NOMO-1 treated with dmso at 0.1 percent for 144 hours (cell line): ENCODE measurements around the gene TRIM61.
"Not testable (repeated sequence)": the region's sequence is repeated elsewhere in the genome, so short reads cannot be mapped to it uniquely, and the experiment has no call there.

Experiments used
- DNase-seq: peaks from one replicate; lab custom pipeline; 2025; ENCODE audit not compliant: unreplicated experiment; lab: John Stamatoyannopoulos, UW

The TRIM61 gene

DNA sequence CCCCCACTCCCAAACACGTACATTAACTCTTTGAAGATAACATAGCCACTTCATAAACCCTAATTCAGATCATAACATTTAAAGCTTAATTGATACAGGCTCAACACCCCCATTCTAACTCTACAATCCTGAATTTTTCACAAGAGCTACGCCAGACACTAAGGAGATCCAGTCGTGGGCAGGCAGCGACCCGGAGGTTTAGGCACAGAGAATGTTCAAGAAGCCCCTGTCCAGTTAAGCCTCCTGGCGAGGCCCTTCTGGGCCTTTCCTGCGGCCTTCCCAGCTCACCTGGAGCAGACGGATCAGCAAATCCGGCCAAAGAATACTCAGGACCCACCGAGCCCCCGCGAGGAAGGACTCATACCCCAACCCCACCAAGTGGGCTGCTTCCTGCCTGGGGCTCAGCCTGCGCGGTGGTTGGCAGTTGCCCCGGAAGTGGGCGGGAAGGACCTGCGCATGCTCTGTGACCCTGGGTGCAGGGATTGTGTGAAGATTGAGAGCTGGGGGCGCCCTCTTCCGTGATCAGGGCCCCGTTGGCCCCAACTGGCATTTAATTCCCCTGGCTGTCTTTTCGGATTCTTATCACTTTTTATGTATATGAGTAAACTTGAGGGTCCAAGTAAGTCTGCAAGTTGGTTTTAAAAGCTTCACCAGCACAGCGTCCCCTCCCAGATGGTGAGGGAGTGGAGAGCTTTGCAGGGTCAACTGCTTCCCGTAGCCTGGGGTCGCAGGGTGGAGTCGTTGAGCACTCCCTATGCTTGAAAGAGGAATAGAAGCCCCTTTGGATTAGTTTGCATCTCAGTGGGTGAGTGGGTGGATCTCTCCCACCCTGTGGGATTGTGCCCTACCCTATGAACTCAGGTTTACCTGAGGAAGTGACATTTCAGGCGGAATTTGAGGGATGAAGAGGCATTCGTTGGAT is at the start of gene TRIM61:
Gene TRIM61 (minus strand): TSS at position 415 of the 922 bp plus-strand sequence. CDS start 7,655 bp downstream, outside the sequence.
- no peak for DNase-seq

- DNase-seq = not testable (repeated sequence)
These were observed 48.3 kb upstream of the TRIM61 start for GRCh38 chr4:165025782-165026181.

DNA sequence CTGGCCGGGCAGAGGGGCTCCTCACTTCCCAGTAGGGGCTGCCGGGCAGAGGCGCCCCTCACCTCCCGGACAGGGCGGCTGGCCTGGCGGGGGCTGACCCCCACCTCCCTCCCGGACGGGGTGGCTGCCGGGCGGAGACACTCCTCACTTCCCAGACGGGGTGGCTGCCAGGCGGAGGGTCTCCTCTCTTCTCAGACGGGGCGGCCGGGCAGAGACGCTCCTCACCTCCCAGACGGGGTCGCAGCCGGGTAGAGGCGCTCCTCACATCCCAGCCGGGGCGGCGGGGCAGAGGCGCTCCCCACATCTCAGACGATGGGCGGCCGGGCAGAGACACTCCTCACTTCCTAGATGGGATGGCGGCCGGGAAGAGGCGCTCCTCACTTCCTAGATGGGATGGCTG is 42.5 kb upstream of the TRIM61 start:
- DNase-seq = not testable (repeated sequence)

GRCh38 chr4:165016971-165017370 is 39.5 kb upstream of the TRIM61 start:
- no peak for DNase-seq

DNA sequence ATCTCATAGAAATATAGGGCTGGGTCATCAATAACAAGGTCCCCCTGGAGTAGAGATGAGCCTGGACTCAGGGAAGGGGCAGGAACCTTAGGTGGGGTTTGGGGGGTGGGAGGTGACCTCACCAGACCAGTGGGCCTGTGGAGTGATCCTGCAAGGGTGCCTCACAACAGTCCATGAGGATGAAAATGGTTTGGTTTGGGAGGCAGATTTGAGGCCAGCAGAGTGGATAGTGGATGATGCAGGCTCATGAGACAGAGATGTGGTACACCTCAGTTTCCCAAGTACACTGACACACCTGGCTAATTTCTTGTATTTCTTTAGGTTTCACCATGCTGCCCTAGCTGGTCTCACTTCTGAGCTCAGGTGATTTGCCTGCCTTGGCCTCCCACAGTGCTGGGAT is 36.2 kb upstream of the TRIM61 start:
- no peak for DNase-seq

- no peak for DNase-seq
These were observed 33.9 kb upstream of the TRIM61 start for GRCh38 chr4:165011403-165011802.

DNA sequence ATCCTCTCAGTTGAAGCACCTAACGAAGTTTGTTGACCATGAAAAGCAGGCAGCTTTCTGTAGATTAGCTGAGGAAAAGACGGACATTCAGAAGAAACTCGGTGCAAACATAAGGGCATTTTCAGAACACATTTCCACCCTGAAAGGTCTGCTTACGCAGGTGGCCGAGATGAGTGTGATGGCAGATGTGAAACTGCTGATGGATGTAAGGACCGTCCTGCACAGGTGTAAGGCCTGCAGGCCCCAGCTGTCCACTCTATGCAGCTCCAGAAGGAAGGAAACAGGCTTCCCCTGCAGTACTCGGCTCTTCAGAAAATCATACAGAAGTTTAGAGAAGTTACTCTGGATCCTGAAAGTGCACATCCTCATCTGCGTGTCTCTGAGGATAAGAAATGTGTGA is 33.5 kb upstream of the TRIM61 start:
- DNase-seq = no peak

- no peak for DNase-seq
These were observed 33.0 kb upstream of the TRIM61 start for GRCh38 chr4:165010487-165010886.

GRCh38 chr4:165009493-165010227 is 32.2 kb upstream of the TRIM61 start:
- no peak for DNase-seq

- DNase-seq = no peak
These were observed 29.4 kb upstream of the TRIM61 start for GRCh38 chr4:165006886-165007285.

- no peak for DNase-seq
These were observed 29.0 kb upstream of the TRIM61 start for GRCh38 chr4:165006456-165006855.

- no peak for DNase-seq
These were observed 28.0 kb upstream of the TRIM61 start for GRCh38 chr4:165005352-165005925.

DNA sequence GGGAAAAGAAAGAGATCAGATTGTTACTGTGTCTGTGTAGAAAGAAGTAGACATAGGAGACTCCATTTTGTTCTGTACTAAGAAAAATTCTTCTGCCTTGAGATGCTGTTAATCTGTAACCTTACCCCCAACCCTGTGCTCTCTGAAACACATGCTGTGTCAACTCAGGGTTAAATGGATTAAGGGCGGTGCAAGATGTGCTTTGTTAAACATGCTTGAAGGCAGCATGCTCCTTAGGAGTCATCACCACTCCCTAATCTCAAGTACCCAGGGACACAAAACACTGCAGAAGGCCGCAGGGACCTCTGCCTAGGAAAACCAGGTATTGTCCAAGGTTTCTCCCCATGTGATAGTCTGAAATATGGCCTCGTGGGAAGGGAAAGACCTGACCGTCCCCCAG is 24.5 kb upstream of the TRIM61 start:
- not testable (repeated sequence) for DNase-seq

DNA sequence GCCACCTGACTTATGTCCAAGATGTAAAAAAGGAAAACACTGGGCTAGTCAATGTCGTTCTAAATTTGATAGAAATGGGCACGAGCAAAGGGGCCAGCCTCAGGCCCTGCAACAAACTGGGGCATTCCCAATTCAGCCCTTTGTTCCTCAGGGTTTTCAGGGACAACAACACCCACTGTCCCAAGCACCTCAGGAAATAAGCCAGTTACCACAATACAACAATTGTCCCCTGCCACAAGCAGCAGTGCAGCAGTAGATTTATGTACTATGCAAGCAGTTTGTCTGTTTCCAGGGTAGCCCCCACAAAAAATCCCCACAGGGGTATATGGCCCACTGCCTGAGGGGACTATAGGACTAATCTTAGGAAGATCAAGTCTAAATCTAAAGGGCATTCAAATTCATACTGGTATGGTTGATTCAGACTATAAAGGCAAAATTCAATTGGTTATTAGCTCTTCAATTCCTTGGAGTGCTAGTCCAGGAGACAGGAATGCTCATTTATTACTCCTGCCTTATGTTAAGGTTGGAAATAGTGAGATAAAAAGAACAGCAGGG is 21.1 kb upstream of the TRIM61 start:
- not testable (repeated sequence) for DNase-seq

- no peak for DNase-seq
These were observed 20.5 kb upstream of the TRIM61 start for GRCh38 chr4:164997941-164998340.

DNA sequence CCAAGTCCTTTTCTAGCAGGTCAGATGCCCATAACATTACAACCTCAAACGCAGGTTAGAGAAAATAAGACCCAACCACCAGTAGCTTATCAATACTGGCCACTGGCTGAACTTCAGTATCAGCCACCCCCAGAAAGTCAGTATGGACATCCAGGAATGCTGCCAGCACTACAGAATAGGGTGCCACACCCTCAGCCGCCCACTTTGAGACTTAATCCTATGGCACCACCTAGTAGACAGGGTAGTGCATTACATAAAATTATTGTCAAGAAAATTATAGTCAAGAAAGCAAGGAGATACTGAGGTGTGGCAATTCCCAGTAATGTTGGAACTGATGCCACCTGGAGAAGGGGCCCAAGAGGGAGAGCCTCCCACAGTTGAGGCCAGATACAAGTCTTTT is 19.9 kb upstream of the TRIM61 start:
- DNase-seq = no peak

DNA sequence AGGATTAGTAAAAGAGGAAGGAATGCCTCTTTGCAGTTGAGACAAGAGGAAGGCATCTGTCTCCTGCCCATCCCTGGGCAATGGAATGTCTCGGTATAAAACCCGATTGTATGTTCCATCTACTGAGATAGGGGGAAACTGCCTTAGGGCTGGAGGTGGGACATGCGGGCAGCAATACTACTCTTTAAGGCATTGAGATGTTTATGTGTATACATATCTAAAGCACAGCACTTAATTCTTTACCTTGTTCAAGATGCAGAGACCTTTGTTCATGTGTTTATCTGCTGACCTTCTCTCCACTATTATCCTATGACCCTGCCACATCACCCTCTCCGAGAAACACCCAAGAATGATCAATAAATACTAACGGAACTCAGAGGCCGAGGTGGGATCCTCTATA is 18.7 kb upstream of the TRIM61 start:
- not testable (repeated sequence) for DNase-seq

DNA sequence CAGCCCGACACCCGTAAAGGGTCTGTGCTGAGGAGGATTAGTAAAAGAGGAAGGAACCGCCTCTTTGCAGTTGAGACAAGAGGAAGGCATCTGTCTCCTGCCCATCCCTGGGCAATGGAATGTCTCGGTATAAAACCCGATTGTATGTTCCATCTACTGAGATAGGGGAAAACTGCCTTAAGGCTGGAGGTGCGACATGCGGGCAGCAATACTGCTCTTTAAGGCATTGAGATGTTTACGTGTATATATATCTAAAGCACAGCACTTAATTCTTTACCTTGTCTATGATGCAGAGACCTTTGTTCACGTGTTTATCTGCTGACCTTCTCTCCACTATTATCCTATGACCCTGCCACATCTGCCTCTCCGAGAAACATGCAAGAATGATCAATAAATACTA is 13.3 kb upstream of the TRIM61 start:
- DNase-seq = not testable (repeated sequence)

DNA sequence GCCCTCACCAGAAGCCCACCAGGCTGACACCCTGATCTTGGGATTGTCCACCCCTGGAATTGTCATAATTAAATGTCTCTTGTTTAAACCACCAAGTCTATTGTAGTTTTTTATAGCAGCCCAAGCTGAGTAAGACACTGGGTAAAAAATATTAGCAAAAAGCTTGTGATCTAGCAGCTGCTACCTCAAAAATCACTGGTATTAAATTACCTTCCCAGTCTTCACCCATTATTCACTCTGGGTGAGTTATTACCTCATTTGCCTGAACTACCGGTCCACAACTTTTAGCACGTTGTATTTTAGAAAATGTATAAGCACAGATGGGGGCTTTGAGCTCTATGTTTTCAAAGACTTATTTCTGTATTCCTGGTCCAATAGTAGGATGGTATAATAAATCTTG is 12.0 kb upstream of the TRIM61 start:
- DNase-seq = no peak

DNA sequence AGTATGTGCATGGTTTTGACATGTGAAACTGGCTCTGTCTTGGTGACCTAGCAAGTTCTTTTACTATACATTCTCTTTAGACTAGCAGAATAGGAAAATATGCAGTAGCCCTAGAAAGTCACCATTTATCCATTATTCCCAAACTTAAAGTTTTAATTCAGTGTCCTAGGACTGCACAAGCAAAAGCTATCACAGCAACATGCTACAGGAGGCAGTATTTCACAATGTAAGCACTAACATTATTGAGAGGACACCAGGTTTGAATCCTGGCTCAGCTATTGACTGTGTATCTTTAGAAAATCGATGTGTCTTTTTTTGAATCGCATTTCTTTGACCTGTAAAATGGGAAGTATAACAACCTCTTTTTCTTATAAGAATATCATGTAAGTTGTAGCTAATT is 5.5 kb downstream of the TRIM61 start:
- DNase-seq = not testable (repeated sequence)

DNA sequence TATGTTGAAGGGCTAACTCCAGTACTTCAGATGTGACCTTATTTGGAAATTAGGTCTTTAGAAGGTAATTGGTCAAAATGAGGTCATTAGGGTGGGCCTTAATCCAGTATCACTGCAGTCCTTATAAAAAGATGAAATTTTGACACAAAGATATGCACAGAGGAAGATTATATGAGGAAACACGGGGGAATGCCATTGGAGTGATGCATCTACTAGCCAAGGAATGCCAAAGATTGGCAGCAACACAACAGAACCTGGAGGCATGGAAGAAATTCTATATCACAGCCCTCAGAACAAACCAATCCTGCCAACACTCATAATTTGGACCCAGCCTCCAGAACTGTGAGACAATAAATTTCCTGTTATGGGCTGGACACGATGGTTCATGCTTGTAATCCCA is 17.6 kb downstream of the TRIM61 start:
- DNase-seq = no peak
